Activated T-helper 1 cell treated with anti-CD3 and anti-CD28 coated beads, Interleukin-12 subunit alpha, Interleukin-12 subunit beta, Interleukin-2, Interleukin-4 antibody, amounts not matched to agents 30 ng/mL and 10 ng/mL and 1 ng/mL, durations not matched to agents 14 hours and 24 hours and 36 hours (primary cell): ENCODE data around the gene MBOAT1. TPM values are rescaled to one million over a fixed set of nuclear protein-coding genes. Genes with fewer than 3 reads are reported as not detected.

ENCODE experiments used
- DNase-seq: peaks from one replicate; pipeline ENCODE4 v3.0.0; 2021; ENCODE audit warnings: low spot score
- H3K27ac Mint-ChIP-seq: one replicate; pipeline ENCODE4 v1.8.0; 2021; ENCODE audit warnings: mild to moderate bottlenecking, mixed read lengths
- H3K27me3 Mint-ChIP-seq: one replicate; pipeline ENCODE4 v1.8.0; 2022; ENCODE audit warnings: mild to moderate bottlenecking, moderate library complexity, mixed read lengths; ENCODE audit not compliant: insufficient read depth
- H3K36me3 Mint-ChIP-seq: one replicate; pipeline ENCODE4 v1.8.0; 2021; ENCODE audit warnings: low read depth, mixed read lengths
- H3K4me1 Mint-ChIP-seq: one replicate; pipeline ENCODE4 v1.8.0; 2021; ENCODE audit warnings: low read depth, mixed read lengths
- H3K4me3 Mint-ChIP-seq: one replicate; pipeline ENCODE4 v1.8.0; 2021; ENCODE audit warnings: mild to moderate bottlenecking, moderate library complexity, mixed read lengths
- H3K9me3 Mint-ChIP-seq: one replicate; pipeline ENCODE4 v1.8.0; 2021; ENCODE audit warnings: mixed read lengths
- intact Hi-C: fragments of 100-400 bp; cut with micrococcal nuclease; formaldehyde crosslinking; loops from one replicate; pipeline ENCODE4 v1.15.1; 2024
- total RNA-seq: library from RNA; stranded (reverse); gene quantifications from 2 replicates; pipeline ENCODE4 v1.2.3, GENCODE V29; 2022

MBOAT1 gene
- total RNA-seq, 1 donor from 2014 or later = 13.5 TPM

GRCh38 chr6:20170455-20171148, 41.7 kb downstream of the MBOAT1 start:
- Mint-ChIP-seq H3K27me3 (peaks cover 3% of the 10 kb centered on the region), H3K36me3 (peaks cover 12% of the 10 kb centered on the region), H3K4me3 (no peak overlapping the region), H3K9me3 (no peaks in the 10 kb centered on the region), H3K27ac (no peak overlapping the region), H3K4me1 (peaks cover 24% of the 10 kb centered on the region)
- intact Hi-C loops = no loop called here
- no peak for DNase-seq

- peaks cover 12% of the 10 kb centered on the region for H3K36me3 Mint-ChIP-seq
- H3K27me3 Mint-ChIP-seq = peaks cover 3% of the 10 kb centered on the region
- H3K4me1 Mint-ChIP-seq = peaks cover 23% of the 10 kb centered on the region
- intact Hi-C loops = no loop called here
- H3K27ac Mint-ChIP-seq = no peak overlapping the region
- H3K9me3 Mint-ChIP-seq = no peaks in the 10 kb centered on the region
- DNase-seq = no peak
- H3K4me3 Mint-ChIP-seq = no peak overlapping the region
These were observed 42.5 kb downstream of the MBOAT1 start for GRCh38 chr6:20169786-20170185.

- Mint-ChIP-seq H3K4me1 (peaks cover 16% of the 10 kb centered on the region), H3K9me3 (no peaks in the 10 kb centered on the region), H3K4me3 (no peak overlapping the region), H3K27ac (no peak overlapping the region), H3K36me3 (peaks cover 12% of the 10 kb centered on the region), H3K27me3 (peaks cover 3% of the 10 kb centered on the region)
- intact Hi-C loops = no loop called here
- no peak for DNase-seq
These were observed 43.1 kb downstream of the MBOAT1 start for GRCh38 chr6:20169119-20169557.

GRCh38 chr6:20168690-20169089, 43.6 kb downstream of the MBOAT1 start:
- H3K27ac Mint-ChIP-seq = no peak overlapping the region
- H3K9me3 Mint-ChIP-seq = no peaks in the 10 kb centered on the region
- no peak overlapping the region for H3K4me3 Mint-ChIP-seq
- intact Hi-C loops = no loop called here
- peaks cover 3% of the 10 kb centered on the region for H3K27me3 Mint-ChIP-seq
- peaks cover 12% of the 10 kb centered on the region for H3K36me3 Mint-ChIP-seq
- DNase-seq = no peak
- peaks cover 12% of the 10 kb centered on the region for H3K4me1 Mint-ChIP-seq

- H3K4me3 Mint-ChIP-seq = no peak overlapping the region
These were observed 44.7 kb downstream of the MBOAT1 start for GRCh38 chr6:20167601-20168000.

GRCh38 chr6:20166210-20166609, 46.1 kb downstream of the MBOAT1 start:
- Mint-ChIP-seq H3K27me3 (peaks cover 3% of the 10 kb centered on the region), H3K4me3 (no peak overlapping the region), H3K9me3 (no peaks in the 10 kb centered on the region), H3K36me3 (peaks cover 8% of the 10 kb centered on the region), H3K4me1 (no peaks in the 10 kb centered on the region), H3K27ac (no peak overlapping the region)
- intact Hi-C loops = no loop called here
- DNase-seq = no peak

More at GRCh38 chr6:20167601-20168000, 44.7 kb downstream of the MBOAT1 start:
- H3K4me1 Mint-ChIP-seq = peaks cover under 1% of the 10 kb centered on the region
- no peaks in the 10 kb centered on the region for H3K9me3 Mint-ChIP-seq
- H3K27ac Mint-ChIP-seq = no peak overlapping the region
- peaks cover 3% of the 10 kb centered on the region for H3K27me3 Mint-ChIP-seq
- intact Hi-C loops = no loop called here
- DNase-seq = no peak
- peaks cover 9% of the 10 kb centered on the region for H3K36me3 Mint-ChIP-seq

- H3K27ac Mint-ChIP-seq = no peak overlapping the region
These were observed 49.8 kb downstream of the MBOAT1 start for GRCh38 chr6:20162515-20162914.

GRCh38 chr6:20160541-20161283, 51.6 kb downstream of the MBOAT1 start:
- no peak overlapping the region for H3K4me3 Mint-ChIP-seq
- no peaks in the 10 kb centered on the region for H3K4me1 Mint-ChIP-seq
- H3K36me3 Mint-ChIP-seq = peaks cover 5% of the 10 kb centered on the region
- DNase-seq = no peak
- no peak overlapping the region for H3K27ac Mint-ChIP-seq
- no peaks in the 10 kb centered on the region for H3K9me3 Mint-ChIP-seq
- intact Hi-C loops = no loop called here
- no peaks in the 10 kb centered on the region for H3K27me3 Mint-ChIP-seq

More at GRCh38 chr6:20162515-20162914, 49.8 kb downstream of the MBOAT1 start:
- intact Hi-C loops = no loop called here
- Mint-ChIP-seq H3K9me3 (no peaks in the 10 kb centered on the region), H3K27me3 (no peaks in the 10 kb centered on the region), H3K4me3 (no peak overlapping the region), H3K36me3 (peaks cover 10% of the 10 kb centered on the region), H3K4me1 (no peaks in the 10 kb centered on the region)
- DNase-seq = no peak

- Mint-ChIP-seq H3K27ac (no peak overlapping the region), H3K4me3 (no peak overlapping the region)
- intact Hi-C loops = no loop called here
These were observed 52.3 kb downstream of the MBOAT1 start for GRCh38 chr6:20159781-20160540.

GRCh38 chr6:20159098-20159497, 53.2 kb downstream of the MBOAT1 start:
- no peak for DNase-seq
- Mint-ChIP-seq H3K27ac (no peak overlapping the region), H3K36me3 (peaks cover 5% of the 10 kb centered on the region), H3K9me3 (no peaks in the 10 kb centered on the region), H3K27me3 (no peaks in the 10 kb centered on the region), H3K4me3 (no peak overlapping the region), H3K4me1 (no peaks in the 10 kb centered on the region)
- intact Hi-C loops = no loop called here

More at GRCh38 chr6:20159781-20160540, 52.3 kb downstream of the MBOAT1 start:
- no peak for DNase-seq
- Mint-ChIP-seq H3K27me3 (no peaks in the 10 kb centered on the region), H3K36me3 (peaks cover 5% of the 10 kb centered on the region), H3K9me3 (no peaks in the 10 kb centered on the region), H3K4me1 (no peaks in the 10 kb centered on the region)

- H3K4me1 Mint-ChIP-seq = no peaks in the 10 kb centered on the region
- no peak overlapping the region for H3K4me3 Mint-ChIP-seq
- no peaks in the 10 kb centered on the region for H3K27me3 Mint-ChIP-seq
- H3K36me3 Mint-ChIP-seq = peaks cover 5% of the 10 kb centered on the region
- no peaks in the 10 kb centered on the region for H3K9me3 Mint-ChIP-seq
- H3K27ac Mint-ChIP-seq = no peak overlapping the region
- intact Hi-C loops = no loop called here
- no peak for DNase-seq
These were observed 53.6 kb downstream of the MBOAT1 start for GRCh38 chr6:20158676-20159075.

GRCh38 chr6:20156824-20157223, 55.4 kb downstream of the MBOAT1 start:
- H3K9me3 Mint-ChIP-seq = no peaks in the 10 kb centered on the region
- peaks cover 3% of the 10 kb centered on the region for H3K36me3 Mint-ChIP-seq
- H3K4me1 Mint-ChIP-seq = no peaks in the 10 kb centered on the region
- no peak overlapping the region for H3K27ac Mint-ChIP-seq
- no peak for DNase-seq
- intact Hi-C loops = no loop called here
- H3K4me3 Mint-ChIP-seq = no peak overlapping the region
- no peaks in the 10 kb centered on the region for H3K27me3 Mint-ChIP-seq

- Mint-ChIP-seq H3K4me1 (no peaks in the 10 kb centered on the region), H3K27ac (no peak overlapping the region), H3K4me3 (no peak overlapping the region), H3K27me3 (no peaks in the 10 kb centered on the region), H3K9me3 (no peaks in the 10 kb centered on the region), H3K36me3 (peaks cover 15% of the 10 kb centered on the region)
- no peak for DNase-seq
- intact Hi-C loops = no loop called here
These were observed 57.5 kb downstream of the MBOAT1 start for GRCh38 chr6:20154753-20155152.
